ENCODE results near the gene IRF5.

GRCh38 chr7:128904381-128905197 lies 33.1 kb upstream of the IRF5 start:
- TF ChIP-seq, protein P1, sequence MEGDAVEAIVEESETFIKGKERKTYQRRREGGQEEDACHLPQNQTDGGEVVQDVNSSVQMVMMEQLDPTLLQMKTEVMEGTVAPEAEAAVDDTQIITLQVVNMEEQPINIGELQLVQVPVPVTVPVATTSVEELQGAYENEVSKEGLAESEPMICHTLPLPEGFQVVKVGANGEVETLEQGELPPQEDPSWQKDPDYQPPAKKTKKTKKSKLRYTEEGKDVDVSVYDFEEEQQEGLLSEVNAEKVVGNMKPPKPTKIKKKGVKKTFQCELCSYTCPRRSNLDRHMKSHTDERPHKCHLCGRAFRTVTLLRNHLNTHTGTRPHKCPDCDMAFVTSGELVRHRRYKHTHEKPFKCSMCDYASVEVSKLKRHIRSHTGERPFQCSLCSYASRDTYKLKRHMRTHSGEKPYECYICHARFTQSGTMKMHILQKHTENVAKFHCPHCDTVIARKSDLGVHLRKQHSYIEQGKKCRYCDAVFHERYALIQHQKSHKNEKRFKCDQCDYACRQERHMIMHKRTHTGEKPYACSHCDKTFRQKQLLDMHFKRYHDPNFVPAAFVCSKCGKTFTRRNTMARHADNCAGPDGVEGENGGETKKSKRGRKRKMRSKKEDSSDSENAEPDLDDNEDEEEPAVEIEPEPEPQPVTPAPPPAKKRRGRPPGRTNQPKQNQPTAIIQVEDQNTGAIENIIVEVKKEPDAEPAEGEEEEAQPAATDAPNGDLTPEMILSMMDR (conservative IDR thresholded peaks at IDR 0.05; ENCODE audit: low read length): peak; percentile 89
- no peak for TF ChIP-seq EZH2phosphoT487 (IDR thresholded peaks at IDR 0.05; ENCODE audit: borderline replicate concordance)
